Loucy (cell line): ENCODE data around the gene FOXC2.

Experiments used
- EZH2phosphoT487 ChIP-seq: fragments of 200-600 bp; IDR thresholded peaks from 2 replicates; pipeline ENCODE4 v1.6.1; 2018; ENCODE audit warnings: antibody characterized with exemption, mild to moderate bottlenecking, moderate library complexity, borderline replicate concordance
- TF ChIP-seq, protein P1 (sequence below): fragments of 200-600 bp; sonication (generic); conservative IDR thresholded peaks from 2 replicates; pipeline ENCODE4 v1.5.1; 2014; ENCODE audit warnings: mild to moderate bottlenecking, antibody characterized with exemption, low read length

DNA sequence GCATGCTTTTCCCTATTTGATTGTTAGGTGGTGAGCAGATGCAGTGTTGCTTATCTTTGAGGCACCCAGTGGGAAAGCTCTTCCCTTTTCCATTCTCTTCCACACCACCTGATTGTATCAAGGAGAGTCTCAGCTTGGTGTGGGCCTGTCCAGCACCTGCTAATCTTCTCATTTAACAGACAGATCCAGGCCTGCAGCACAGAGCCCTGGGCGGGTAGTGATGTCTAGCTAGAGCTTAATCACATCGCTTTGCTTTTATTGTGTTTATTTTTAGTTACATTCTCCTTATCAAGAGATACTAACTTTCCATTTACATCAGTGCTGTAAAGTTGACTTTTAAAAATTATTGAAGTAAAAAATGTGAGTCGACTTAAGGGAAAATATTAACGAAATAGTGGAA, 35.9 kb downstream of the FOXC2 start:
- TF ChIP-seq, protein P1, sequence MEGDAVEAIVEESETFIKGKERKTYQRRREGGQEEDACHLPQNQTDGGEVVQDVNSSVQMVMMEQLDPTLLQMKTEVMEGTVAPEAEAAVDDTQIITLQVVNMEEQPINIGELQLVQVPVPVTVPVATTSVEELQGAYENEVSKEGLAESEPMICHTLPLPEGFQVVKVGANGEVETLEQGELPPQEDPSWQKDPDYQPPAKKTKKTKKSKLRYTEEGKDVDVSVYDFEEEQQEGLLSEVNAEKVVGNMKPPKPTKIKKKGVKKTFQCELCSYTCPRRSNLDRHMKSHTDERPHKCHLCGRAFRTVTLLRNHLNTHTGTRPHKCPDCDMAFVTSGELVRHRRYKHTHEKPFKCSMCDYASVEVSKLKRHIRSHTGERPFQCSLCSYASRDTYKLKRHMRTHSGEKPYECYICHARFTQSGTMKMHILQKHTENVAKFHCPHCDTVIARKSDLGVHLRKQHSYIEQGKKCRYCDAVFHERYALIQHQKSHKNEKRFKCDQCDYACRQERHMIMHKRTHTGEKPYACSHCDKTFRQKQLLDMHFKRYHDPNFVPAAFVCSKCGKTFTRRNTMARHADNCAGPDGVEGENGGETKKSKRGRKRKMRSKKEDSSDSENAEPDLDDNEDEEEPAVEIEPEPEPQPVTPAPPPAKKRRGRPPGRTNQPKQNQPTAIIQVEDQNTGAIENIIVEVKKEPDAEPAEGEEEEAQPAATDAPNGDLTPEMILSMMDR, result no peak
- TF ChIP-seq EZH2phosphoT487, result no peak
